ENCODE measurements around the gene CLGN.
"Not testable (repeated sequence)": the region's sequence is repeated elsewhere in the genome, so short reads cannot be mapped to it uniquely, and the experiment has no call there.

The CLGN gene

DNA sequence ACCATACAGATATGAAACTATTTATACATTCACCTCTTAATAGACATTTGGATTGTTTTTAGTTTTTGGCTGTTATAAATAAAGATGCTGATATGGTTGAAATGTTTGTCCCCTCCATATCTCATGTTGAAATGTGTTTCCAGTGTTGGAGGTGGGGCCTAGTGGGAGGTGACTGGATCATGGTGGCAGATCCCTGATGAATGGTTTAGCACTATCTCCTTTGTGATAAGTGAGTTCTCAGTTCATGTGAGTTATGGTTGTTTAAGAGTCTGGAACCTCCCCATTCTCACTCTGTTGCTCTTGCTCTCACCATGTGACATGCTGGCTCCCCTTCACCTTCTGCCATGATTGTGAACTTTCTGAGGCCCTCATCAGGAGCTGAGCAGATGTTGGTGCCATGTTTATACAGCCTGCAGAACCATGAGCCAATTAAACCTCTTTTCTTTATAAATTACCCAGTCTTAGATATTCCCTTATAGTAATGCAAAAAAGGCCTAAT is 12.2 kb upstream of the CLGN start:
- Histone ChIP-seq H3K4me3 (ENCODE audit: low read depth, low read length, poor library complexity, severe bottlenecking) (no peak overlapping the region), H3K79me2 (ENCODE audit: insufficient read depth, low read length) (no peaks in the 10 kb centered on the region), H3K9ac (ENCODE audit: low read length) (no peak overlapping the region), H3K4me2 (ENCODE audit: low read length) (no peak overlapping the region), H3K4me1 (ENCODE audit: insufficient read depth, low read length, severe bottlenecking) (no peaks in the 10 kb centered on the region), H3K36me3 (ENCODE audit: insufficient read depth, low read length) (no peaks in the 10 kb centered on the region), H3K27me3 (ENCODE audit: insufficient read depth, low read length) (no peaks in the 10 kb centered on the region), H3K27ac (ENCODE audit: low read depth, low read length, poor library complexity, severe bottlenecking) (no peak overlapping the region), H3K9me3 (ENCODE audit: low read length) (no peaks in the 10 kb centered on the region), H4K20me1 (ENCODE audit: insufficient read depth, low read length) (no peaks in the 10 kb centered on the region), H3F3A (ENCODE audit: insufficient read depth, low read length) (no peaks in the 10 kb centered on the region), H3K9me2 (ENCODE audit: low read depth, low read length) (no peaks in the 10 kb centered on the region), H2AFZ (ENCODE audit: low read length) (no peak overlapping the region)
- TF ChIP-seq EZH2 (IDR thresholded peaks at IDR 0.05; ENCODE audit: borderline replicate concordance, low read length), result no peak
- TF ChIP-seq, protein P1, sequence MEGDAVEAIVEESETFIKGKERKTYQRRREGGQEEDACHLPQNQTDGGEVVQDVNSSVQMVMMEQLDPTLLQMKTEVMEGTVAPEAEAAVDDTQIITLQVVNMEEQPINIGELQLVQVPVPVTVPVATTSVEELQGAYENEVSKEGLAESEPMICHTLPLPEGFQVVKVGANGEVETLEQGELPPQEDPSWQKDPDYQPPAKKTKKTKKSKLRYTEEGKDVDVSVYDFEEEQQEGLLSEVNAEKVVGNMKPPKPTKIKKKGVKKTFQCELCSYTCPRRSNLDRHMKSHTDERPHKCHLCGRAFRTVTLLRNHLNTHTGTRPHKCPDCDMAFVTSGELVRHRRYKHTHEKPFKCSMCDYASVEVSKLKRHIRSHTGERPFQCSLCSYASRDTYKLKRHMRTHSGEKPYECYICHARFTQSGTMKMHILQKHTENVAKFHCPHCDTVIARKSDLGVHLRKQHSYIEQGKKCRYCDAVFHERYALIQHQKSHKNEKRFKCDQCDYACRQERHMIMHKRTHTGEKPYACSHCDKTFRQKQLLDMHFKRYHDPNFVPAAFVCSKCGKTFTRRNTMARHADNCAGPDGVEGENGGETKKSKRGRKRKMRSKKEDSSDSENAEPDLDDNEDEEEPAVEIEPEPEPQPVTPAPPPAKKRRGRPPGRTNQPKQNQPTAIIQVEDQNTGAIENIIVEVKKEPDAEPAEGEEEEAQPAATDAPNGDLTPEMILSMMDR (IDR thresholded peaks at IDR 0.05; ENCODE audit: low read length), result no peak

DNA sequence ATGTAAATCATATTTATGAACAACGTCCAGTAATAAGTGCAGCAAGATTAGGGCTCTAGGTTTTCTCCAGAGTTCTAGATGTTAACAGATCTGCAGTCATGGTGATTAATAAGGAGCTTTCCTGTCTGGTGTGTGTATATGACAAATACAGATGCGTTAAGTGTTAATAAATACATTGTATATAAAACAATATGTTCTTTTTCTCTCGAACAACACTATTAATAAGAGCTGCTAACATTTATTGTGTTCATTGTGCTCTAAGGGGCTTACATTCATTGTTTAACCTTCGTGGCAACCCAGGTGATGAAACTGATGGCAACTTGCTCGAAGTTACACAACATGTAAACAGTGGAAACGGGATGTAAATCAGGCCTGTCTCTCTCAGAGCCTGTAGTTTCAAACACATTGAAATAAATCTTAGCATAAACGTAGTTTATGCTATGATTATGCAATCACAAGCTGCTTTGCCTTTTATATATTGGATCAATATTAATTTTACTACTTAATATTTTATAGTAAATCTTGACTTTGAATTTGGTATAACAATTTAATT is 547 bp upstream of the CLGN start:
- Histone ChIP-seq H3K9me3 (ENCODE audit: low read length) (no peaks in the 10 kb centered on the region), H3K36me3 (ENCODE audit: insufficient read depth, low read length) (no peaks in the 10 kb centered on the region), H3K27me3 (ENCODE audit: insufficient read depth, low read length) (no peaks in the 10 kb centered on the region), H2AFZ (ENCODE audit: low read length) (peak overlapping the region; percentile 43), H3K9me2 (ENCODE audit: low read depth, low read length) (no peaks in the 10 kb centered on the region), H3K9ac (ENCODE audit: low read length) (peak overlapping the region; percentile 65), H3K4me2 (ENCODE audit: low read length) (peak overlapping the region; percentile 92), H4K20me1 (ENCODE audit: insufficient read depth, low read length) (no peaks in the 10 kb centered on the region), H3K27ac (ENCODE audit: low read depth, low read length, poor library complexity, severe bottlenecking) (no peak overlapping the region), H3K79me2 (ENCODE audit: insufficient read depth, low read length) (no peaks in the 10 kb centered on the region), H3K4me1 (ENCODE audit: insufficient read depth, low read length, severe bottlenecking) (peaks cover 14% of the 10 kb centered on the region), H3F3A (ENCODE audit: insufficient read depth, low read length) (no peaks in the 10 kb centered on the region), H3K4me3 (ENCODE audit: low read depth, low read length, poor library complexity, severe bottlenecking) (peak overlapping the region; percentile 68)
- TF ChIP-seq EZH2 (IDR thresholded peaks at IDR 0.05; ENCODE audit: borderline replicate concordance, low read length), result no peak

DNA sequence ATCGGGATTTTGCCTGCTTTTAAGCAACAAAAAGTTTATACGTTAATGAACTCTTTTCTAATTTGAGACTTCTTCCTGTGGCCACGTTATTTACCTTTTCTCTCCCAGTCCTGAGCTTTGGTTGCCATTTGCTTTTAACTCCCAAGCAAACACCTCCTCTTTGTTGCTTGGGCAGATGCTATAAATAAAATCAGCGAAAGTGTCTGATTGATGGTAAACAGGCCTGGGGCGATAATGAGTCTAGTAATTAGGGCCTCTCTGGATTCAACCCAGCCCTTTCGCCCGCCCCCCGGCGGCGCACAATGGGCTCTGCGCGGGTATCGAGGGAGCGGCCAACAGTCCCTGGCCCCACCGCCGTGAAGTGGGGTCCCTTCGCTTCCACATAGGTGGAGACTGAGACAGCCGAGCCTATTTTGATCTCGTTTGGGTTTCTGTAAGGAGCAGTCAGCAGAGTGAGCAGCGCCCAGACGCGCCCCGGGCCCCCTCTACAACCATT is 790 bp downstream of the CLGN start:
- H3K4me3 ChIP-seq (ENCODE audit: low read depth, low read length, poor library complexity, severe bottlenecking), result peak overlapping the region; percentile 68
- H3K4me2 ChIP-seq (ENCODE audit: low read length), result peak overlapping the region; percentile 92
- no peaks in the 10 kb centered on the region for H3K9me2 ChIP-seq (ENCODE audit: low read depth, low read length)
- no peak for TF ChIP-seq EZH2 (IDR thresholded peaks at IDR 0.05; ENCODE audit: borderline replicate concordance, low read length)
- TF ChIP-seq, protein P1 (IDR thresholded peaks at IDR 0.05; ENCODE audit: low read length), result no peak
- peak overlapping the region; percentile 65; the same call in 1 of the 2 replicates for H3K9ac ChIP-seq (ENCODE audit: low read length)
- no peaks in the 10 kb centered on the region for H3F3A ChIP-seq (ENCODE audit: insufficient read depth, low read length)
- H3K4me1 ChIP-seq (ENCODE audit: insufficient read depth, low read length, severe bottlenecking), result peaks cover 14% of the 10 kb centered on the region
- no peaks in the 10 kb centered on the region for H3K79me2 ChIP-seq (ENCODE audit: insufficient read depth, low read length)
- H3K27me3 ChIP-seq (ENCODE audit: insufficient read depth, low read length), result no peaks in the 10 kb centered on the region
- H2AFZ ChIP-seq (ENCODE audit: low read length), result no peak overlapping the region
- H4K20me1 ChIP-seq (ENCODE audit: insufficient read depth, low read length), result no peaks in the 10 kb centered on the region
- no peak overlapping the region for H3K27ac ChIP-seq (ENCODE audit: low read depth, low read length, poor library complexity, severe bottlenecking)
- H3K9me3 ChIP-seq (ENCODE audit: low read length), result no peaks in the 10 kb centered on the region
- no peaks in the 10 kb centered on the region for H3K36me3 ChIP-seq (ENCODE audit: insufficient read depth, low read length)

DNA sequence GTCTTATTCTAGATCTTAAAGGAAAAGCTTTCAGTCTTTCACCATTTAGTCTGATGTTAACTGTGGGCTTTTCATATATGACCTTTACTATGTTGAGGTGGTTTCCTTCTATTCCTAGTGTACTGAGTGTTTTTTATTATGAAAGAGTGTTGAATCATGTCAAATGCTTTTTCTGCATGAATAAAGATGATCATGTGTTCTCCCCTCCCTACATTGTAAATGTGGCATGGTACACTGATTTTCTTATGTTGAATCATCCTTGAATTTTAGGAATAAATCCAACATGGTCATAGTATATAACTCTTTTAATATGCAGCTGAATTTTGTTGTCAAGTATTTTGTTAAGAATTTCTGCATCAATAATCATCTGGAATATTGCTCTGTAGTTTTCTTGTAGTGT is 4.3 kb downstream of the CLGN start:
- Histone ChIP-seq H3K9me3 (ENCODE audit: low read length) (no peaks in the 10 kb centered on the region), H3K9me2 (ENCODE audit: low read depth, low read length) (no peaks in the 10 kb centered on the region), H3K4me1 (ENCODE audit: insufficient read depth, low read length, severe bottlenecking) (peaks cover 14% of the 10 kb centered on the region), H3K79me2 (ENCODE audit: insufficient read depth, low read length) (no peaks in the 10 kb centered on the region), H2AFZ (ENCODE audit: low read length) (no peak overlapping the region), H3K4me2 (ENCODE audit: low read length) (no peak overlapping the region), H3K36me3 (ENCODE audit: insufficient read depth, low read length) (no peaks in the 10 kb centered on the region), H3F3A (ENCODE audit: insufficient read depth, low read length) (no peaks in the 10 kb centered on the region), H3K27me3 (ENCODE audit: insufficient read depth, low read length) (no peaks in the 10 kb centered on the region), H4K20me1 (ENCODE audit: insufficient read depth, low read length) (no peaks in the 10 kb centered on the region), H3K4me3 (ENCODE audit: low read depth, low read length, poor library complexity, severe bottlenecking) (no peak overlapping the region), H3K9ac (ENCODE audit: low read length) (no peak overlapping the region), H3K27ac (ENCODE audit: low read depth, low read length, poor library complexity, severe bottlenecking) (no peak overlapping the region)
- TF ChIP-seq EZH2 (IDR thresholded peaks at IDR 0.05; ENCODE audit: borderline replicate concordance, low read length), result no peak
- TF ChIP-seq, protein P1 (IDR thresholded peaks at IDR 0.05; ENCODE audit: low read length), result no peak

DNA sequence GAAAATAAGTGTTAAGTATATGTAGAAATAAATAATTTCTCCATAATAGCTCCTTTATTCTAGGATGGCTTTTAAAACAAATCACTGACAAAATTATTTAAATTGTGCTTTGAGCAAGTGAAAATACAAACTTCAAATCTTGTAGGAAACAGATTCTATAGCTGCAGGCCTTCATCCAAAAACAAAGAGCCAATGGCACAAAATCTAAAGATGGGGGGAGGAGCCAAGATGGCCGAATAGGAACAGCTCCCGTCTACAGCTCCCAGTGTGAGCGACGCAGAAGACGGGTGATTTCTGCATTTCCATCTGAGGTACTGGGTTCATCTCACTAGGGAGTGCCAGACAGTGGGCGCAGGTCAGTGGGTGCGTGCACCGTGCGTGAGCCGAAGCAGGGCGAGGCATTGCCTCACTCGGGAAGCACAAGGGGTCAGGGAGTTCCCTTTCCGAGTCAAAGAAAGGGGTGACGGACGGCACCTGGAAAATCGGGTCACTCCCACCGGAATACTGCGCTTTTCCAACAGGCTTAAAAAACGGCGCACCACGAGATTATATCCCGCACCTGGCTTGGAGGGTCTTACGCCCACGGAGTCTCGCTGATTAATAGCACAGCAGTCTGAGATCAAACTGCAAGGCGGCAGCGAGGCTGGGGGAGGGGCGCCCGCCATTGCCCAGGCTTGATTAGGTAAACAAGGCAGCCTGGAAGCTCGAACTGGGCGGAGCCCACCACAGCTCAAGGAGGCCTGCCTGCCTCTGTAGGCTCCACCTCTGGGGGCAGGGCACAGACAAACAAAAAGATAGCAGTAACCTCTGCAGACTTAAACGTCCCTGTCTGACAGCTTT is 14.1 kb downstream of the CLGN start:
- not testable (repeated sequence) for H3K36me3 ChIP-seq (ENCODE audit: insufficient read depth, low read length); H4K20me1 ChIP-seq (ENCODE audit: insufficient read depth, low read length); H3F3A ChIP-seq (ENCODE audit: insufficient read depth, low read length); H3K9me3 ChIP-seq (ENCODE audit: low read length); H3K27me3 ChIP-seq (ENCODE audit: insufficient read depth, low read length); H3K4me3 ChIP-seq (ENCODE audit: low read depth, low read length, poor library complexity, severe bottlenecking); H3K27ac ChIP-seq (ENCODE audit: low read depth, low read length, poor library complexity, severe bottlenecking); H2AFZ ChIP-seq (ENCODE audit: low read length); H3K4me1 ChIP-seq (ENCODE audit: insufficient read depth, low read length, severe bottlenecking); H3K9me2 ChIP-seq (ENCODE audit: low read depth, low read length); H3K9ac ChIP-seq (ENCODE audit: low read length); H3K4me2 ChIP-seq (ENCODE audit: low read length); H3K79me2 ChIP-seq (ENCODE audit: insufficient read depth, low read length)
